Mesenteric fat pad (tissue), 1 donor: ENCODE results near the gene PRAMEF11. TPM values are rescaled to one million over a fixed set of nuclear protein-coding genes. Genes with fewer than 3 reads are reported as not detected.
A peak's percentile ranks its signal among the peaks of the same experiment; 100 is the strongest.
"Not testable (repeated sequence)": the region's sequence is repeated elsewhere in the genome, so short reads cannot be mapped to it uniquely, and the experiment has no call there.

Source experiments
- DNase-seq: peaks from one replicate; pipeline ENCODE4 v3.0.0-alpha.2; 2020; ENCODE audit warnings: low spot score
- long read RNA-seq: library from polyadenylated mRNA; unstranded; transcript quantifications from one replicate; pipeline ENCODE4 v2.0.0, GENCODE V29; 2020
- total RNA-seq: library from RNA; stranded (reverse); fragmentation: NEBNext Ultra II Directional; extraction: Animal tissue kit (Norgen Biotek cat#: 25700); gene quantifications from one replicate; pipeline ENCODE4 v1.2.1, GENCODE V29; 2021
- donor health status: DM: yes; HTN: yes; CAD: no.

Gene PRAMEF11
- not detected for total RNA-seq
- long read RNA-seq, result 0 reads

DNA sequence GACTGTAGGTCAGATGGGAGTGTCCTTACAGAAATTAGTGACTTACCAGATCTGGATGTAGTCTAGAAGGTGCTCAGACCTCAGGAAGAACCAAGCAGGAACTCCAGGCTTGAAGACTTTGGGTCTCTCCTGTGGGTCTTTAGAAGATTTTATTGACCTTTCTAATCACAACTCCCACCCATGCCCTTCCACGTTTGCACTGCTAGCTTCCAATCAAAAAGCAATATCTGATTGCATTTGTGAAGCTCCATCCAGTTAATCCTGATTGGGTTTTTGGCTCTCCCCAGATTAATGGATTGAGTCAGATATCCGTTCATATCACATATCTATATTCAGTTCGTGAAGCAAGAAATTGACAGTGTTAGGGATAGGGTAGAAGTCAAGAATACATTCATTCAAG, at the start of gene PRAMEF11:
TSS of gene PRAMEF11 (minus strand) at position 101 of the 400 bp plus-strand sequence. CDS start 2,621 bp downstream, outside the sequence.
- not testable (repeated sequence) for DNase-seq

DNA sequence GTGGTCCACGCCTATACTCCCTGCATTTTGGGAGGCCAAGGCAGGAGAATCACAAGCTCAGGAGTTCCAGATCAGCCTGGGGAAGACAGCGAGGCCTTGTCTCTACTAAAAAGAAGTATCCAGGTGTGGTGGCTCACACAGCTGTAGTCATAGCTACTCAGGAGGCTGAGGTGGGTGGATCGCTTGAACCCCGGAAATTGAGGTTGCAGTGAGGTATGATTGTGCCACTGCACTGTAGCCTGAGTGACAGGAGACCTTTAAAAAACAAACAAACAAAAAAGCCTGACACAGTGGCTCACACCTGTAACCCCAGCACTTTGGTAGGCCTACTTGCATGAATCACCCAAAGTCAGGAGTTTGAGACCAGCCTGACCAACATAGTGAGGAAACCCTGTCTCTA, 47.2 kb upstream of the PRAMEF11 start:
- DNase-seq, result not testable (repeated sequence)

DNA sequence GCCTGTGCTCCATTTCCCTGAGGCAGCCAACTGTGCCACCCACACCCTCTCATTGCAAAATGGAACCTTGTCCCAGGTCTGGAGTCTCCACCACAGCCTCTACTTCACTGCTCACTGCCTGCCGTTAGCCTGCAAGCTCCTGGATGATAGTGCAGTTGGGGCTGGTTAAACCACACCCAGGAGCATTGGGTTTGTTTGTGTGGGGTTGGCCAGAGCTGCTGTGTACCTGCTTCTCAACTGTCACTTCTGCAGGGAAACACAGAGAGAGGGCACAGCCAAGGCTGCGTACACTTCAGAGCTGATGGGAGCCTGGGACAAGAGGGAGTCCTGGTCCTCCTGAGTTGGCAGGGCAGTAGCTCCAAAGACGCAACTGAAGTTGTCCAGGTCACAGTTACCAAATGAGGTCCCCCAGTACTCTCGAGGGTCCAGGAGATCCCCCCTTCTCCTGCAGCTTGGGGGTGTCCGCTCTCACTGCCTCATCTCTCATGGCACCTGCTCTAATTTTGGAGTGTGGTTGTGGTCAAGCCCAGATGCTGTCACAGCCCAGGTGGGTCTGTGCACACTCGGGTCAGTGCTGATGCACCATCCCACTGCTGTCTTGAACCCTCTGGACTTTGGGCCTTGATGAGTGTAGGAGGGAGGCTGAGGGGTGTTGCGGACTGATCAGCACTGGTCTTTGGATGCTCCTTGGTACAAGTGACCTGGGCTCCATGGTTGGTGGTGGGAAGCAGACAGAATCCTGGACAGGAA, 32.1 kb upstream of the PRAMEF11 start:
- not testable (repeated sequence) for DNase-seq

DNA sequence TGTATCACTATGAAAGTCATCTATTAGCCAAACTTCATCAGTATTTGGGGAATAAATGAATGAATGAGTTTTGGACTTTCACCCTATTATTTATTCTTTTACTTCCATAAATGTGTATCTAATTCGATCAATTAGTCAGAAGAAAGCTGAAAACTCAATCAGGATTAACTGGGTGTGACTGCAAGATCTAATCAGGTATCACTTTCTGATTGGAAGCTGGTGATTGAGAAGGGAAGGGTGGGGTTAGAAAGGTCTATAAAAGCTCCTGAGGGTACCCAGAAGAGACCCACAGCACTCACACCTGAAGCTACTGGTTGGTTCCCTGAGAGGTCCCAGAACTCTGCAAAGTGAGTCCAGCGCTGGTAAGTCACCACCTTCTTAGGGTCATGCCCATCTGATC, 25.6 kb upstream of the PRAMEF11 start, which contains the start of gene PRAMEF2:
TSS of gene PRAMEF2 (plus strand) at position 301 of the 400 bp plus-strand sequence. CDS start 1,924 bp downstream, outside the sequence.
- DNase-seq, result not testable (repeated sequence)

DNA sequence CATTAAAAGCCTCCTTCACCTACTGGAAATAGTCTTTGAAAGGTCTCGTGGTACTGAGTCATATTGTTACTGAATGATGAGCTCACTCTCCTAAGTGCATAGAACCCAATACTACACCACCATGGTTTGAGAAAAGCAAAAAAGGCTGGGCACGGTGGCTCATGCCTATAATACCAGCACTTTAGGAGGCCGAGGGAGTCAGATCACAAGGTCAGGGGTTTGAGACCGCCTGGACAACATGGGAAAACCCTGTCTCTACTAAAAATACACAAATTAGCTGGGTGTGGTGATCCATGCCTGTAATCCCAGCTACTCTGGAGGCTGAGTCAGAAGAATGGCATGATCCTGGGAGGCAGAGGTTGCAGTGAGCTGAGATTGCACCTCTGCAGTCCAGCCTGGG, 20.6 kb upstream of the PRAMEF11 start:
- no peak for DNase-seq

DNA sequence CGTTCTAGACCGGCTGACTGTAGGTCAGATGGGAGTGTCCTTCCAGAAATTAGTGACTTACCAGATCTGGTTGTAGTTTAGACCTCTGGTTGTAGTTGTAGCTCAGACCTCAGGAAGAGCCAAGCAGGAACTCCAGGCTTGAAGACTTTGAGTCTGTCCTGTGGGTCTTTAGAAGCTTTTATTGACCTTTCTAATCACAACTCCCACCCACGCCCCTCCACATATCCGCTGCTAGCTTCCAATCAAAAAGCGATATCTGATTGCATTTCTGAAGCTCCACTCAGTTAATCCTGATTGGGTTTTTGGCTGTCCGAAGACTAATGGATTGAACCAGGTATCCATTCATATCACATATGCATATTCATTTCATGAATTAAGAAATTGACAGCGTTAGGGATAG, 17.4 kb upstream of the PRAMEF11 start, which contains the start of gene HNRNPCL1:
TSS of gene HNRNPCL1 (minus strand) at position 101 of the 400 bp plus-strand sequence. CDS start 431 bp downstream, outside the sequence.
- not testable (repeated sequence) for DNase-seq

DNA sequence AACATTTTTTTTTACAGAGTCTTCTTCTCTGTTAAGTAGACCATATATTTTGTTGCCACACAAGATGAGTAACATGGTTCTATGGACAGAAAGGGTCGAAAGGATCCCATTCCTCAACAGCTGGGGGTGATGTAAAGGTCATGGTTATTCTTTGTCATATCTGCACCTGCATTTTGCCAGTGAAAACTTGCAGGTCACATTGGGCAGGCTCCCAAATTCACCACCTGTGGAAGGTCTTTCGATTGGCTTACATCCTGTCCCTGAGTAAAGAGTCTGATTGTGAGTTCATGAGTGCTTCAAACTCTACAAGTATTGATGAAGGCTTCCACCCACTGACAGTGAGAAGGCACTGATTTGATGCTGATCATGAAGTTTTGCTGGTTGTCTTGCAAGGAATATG, 2.0 kb upstream of the PRAMEF11 start:
- DNase-seq, result not testable (repeated sequence)

DNA sequence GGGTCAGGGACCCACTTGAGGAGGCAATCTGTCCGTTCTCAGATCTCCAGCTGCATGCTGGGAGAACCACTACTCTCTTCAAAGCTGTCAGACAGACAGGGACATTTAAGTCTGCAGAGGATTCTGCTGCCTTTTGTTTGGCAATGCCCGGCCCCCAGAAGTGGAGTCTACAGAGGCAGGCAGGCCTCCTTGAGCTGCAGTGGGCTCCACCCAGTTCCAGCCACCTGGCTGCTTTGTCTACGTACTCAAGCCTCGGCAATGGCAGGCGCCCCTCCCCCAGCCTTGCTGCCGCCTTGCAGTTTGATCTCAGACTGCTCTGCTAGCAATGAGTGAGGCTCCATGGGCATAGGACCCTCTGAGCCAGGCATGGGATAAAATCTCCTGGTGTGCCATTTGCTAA, 12.1 kb downstream of the PRAMEF11 start:
- not testable (repeated sequence) for DNase-seq

DNA sequence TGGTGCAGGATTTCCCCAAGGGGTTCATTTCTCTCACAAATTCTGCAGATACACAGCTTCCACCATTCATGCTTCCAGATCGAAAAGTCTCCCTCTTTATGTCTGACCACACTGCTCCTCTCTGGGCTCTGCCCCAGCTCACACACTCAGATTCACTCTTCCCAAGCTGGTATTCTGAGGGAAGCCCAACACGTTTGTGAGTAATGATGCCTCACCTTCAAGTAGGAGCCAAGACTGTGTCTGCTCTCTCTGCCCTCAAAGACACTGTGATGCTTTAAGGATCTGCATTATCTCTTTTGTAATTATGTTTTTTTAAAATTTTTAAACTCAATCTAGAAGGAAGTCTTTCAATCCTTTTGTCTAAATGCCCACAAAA, 19.8 kb downstream of the PRAMEF11 start:
- DNase-seq, result no peak

DNA sequence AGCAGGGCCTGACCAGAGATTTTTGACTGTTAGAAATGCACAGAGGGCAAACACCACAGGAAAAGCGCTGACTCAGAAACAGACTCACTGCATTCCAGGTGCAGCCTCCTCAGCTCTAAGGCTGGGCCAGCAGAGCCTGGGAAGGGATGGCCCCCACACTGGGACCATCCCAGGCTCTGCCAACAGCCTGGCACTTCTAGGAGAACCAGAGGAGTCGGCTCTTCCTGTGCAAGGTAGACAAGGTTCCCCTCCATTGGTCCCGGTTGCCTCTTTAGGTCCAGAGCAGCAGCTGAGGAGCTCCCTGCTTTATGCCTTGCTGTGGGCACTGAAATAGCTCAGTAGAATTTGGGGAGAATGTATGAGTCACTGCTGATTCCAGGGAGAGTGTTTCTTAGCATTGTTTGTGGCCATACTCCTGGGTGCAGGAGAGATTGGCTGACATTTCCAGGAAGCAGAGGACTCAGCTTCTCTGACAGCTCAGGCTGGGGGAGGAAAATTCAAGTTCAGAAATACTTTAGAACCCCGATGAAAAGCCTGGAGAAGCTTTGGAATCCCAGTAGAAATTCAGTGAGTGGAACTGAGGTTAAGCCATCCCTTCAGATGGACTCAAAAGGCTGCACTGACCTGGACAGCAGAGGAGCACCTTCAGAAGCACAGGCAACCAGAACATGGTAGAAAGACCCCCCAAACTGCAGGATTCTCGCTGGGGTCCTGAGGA, 20.4 kb downstream of the PRAMEF11 start:
- DNase-seq, result no peak

DNA sequence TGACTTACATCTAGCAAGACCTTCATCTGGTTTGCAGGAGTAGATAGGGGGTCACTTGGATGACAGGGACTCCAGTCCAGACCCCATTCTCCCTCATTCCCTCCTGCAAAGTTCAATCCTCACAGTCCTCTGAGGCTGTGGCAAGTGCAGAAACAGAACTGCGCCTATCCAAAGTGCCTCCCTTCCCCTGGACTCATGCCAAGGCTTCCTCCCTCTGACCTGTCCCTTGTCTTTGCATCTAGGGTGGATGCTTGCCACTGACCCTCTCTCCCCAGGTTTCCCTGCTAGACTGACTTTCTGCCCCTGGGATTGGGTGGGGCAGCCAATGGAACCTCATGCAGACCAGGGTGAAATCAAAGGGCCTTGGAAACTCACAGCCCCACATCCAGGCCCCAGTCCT, 21.3 kb downstream of the PRAMEF11 start:
- DNase-seq, result no peak

DNA sequence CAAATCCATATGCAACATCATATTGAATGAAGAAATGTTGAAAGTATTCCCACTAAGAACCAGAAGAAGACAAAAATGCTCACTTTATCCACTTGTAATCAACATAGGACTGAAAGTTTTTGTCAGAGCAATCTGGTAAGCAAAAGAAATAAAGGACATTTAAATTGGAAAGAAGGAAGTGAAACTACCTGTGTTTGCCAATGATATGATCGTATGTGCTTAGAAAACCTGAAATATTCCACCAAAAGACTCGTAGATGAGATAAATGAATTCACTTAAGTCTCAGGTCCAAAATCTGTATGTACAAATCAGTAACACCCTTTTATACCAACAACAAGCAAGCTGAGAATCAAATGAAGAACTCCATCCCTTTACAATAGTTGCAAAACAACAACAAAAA, 31.5 kb downstream of the PRAMEF11 start:
- no peak for DNase-seq

DNA sequence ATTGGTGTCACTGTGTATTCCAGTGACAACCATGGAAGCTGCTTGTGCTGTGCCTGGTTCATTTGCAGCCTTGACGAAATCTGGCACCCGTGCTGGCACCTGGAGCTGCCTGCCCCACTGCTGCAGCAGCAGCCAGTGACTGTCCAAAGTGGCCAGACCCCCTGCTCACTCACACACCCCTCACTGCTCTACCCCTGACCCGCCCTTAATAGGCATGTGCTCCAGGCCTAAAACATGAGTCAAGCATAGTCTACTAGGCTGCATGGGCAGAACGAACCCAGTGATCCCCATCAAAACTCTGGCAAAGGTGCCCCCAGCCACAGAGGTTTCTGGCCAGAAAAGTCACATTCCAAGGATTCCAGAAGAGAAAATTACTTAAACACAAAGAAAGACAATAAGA, 32.3 kb downstream of the PRAMEF11 start:
- no peak for DNase-seq

DNA sequence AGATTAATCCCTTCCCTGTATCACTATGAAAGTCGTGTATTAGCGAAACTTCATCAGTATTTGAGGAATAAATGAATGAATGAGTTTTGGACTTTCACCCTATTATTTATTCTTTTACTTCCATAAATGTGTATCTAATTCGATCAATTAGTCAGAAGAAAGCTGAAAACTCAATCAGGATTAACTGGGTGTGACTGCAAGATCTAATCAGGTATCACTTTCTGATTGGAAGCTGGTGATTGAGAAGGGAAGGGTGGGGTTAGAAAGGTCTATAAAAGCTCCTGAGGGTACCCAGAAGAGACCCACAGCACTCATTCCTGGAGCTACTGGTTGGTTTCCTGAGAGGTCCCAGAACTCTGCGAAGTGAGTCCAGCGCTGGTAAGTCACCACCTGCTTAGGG, 40.1 kb downstream of the PRAMEF11 start, which contains the start of gene PRAMEF1:
TSS of gene PRAMEF1 (plus strand) at position 301 of the 400 bp plus-strand sequence. CDS start 1,831 bp downstream, outside the sequence.
- not testable (repeated sequence) for DNase-seq

DNA sequence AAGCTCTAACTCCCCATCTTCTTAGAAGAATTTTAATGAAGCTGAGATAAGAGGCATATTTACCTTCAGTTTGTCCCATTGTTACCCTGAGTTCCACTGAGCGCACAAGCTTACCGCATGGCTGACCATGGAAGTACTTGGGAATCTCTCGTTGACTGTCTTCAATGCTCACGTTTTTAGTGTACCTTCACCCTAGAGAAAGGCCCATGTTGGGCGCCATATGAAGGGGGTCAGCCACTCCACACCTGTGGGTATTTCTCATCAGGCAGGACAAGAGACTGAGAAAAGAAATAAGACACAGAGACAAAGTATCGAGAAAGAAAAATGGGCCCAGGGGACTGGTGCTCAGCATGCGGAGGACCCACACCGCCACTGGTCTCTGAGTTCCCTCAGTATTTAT, 46.5 kb downstream of the PRAMEF11 start:
- peak; percentile 30 for DNase-seq

DNA sequence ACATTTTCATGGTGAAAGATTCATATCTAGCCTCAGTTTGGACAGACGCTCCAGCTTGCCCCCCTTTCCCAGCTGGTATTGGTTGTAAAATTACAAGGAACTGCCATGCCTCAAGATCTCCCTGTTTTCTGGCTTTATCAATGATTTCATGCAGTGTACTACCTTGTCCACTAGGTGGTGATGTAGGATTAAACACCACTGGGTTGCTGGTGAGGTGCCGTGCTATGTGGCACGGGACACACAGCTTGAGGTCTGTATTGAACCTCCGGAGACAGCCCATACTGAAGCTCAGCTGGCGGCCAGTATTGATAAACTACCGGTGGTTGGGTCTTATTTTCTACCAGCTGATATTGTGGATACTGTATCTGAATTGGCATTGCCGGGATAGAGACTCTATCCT, 47.4 kb downstream of the PRAMEF11 start:
- DNase-seq, result peak; percentile 16

DNA sequence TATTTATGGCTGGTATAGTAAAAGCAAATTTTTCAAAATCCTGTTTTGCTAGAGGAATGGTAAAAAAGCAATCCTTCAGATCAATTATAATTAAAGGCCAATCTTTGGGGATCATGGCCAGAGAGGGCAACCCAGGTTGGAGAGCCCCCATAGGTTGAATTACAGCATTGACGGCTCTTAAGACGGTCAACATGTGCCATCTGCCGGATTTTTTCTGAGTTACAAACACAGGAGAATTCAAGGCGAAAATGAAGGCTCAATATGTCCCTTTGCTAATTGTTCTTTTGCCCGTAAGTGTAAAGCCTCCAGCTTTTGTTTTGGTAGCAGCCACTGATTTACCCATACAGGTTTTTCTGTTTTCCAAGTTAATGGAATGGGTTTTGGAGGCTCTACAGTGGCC, 49.7 kb downstream of the PRAMEF11 start:
- not testable (repeated sequence) for DNase-seq

DNA sequence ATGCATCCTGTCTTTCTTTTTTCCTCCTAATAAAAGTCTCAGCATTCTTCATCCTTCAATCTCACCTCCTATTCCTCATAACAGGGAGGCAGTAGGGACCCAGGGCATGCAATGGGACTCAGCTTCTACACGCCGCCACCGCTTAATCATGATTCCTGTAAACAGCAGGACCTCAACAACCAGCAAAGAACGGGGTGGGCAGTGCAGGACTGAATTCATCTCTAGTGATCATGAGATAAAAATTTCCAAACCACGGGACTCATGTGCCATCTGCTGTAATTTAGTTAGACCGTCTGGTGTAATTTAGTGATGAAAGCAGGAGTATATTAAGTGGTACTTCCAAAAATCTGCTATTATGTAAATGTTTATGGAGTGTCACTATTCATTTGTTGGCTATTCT, 52.3 kb downstream of the PRAMEF11 start:
- DNase-seq, result peak; percentile 3

DNA sequence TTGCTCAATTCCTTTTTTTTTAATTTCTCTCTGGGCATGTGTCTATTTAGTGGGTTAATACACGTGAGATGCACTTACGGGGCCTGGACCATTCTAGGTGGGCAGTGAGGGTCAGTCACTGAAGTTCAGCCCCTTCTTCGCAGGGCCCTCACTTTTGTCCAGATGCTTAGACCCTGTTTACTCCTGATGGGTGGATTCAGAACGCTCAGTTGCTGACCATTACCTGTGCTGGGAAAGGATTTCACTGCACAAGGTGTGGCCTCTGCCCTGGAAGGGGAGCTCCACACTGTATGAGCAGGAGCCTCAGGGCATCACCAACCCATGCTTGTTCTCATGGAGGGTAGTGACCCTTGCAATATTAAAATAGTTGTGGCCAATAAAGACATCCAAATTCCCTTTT, 53.1 kb downstream of the PRAMEF11 start:
- DNase-seq, result peak; percentile 6

DNA sequence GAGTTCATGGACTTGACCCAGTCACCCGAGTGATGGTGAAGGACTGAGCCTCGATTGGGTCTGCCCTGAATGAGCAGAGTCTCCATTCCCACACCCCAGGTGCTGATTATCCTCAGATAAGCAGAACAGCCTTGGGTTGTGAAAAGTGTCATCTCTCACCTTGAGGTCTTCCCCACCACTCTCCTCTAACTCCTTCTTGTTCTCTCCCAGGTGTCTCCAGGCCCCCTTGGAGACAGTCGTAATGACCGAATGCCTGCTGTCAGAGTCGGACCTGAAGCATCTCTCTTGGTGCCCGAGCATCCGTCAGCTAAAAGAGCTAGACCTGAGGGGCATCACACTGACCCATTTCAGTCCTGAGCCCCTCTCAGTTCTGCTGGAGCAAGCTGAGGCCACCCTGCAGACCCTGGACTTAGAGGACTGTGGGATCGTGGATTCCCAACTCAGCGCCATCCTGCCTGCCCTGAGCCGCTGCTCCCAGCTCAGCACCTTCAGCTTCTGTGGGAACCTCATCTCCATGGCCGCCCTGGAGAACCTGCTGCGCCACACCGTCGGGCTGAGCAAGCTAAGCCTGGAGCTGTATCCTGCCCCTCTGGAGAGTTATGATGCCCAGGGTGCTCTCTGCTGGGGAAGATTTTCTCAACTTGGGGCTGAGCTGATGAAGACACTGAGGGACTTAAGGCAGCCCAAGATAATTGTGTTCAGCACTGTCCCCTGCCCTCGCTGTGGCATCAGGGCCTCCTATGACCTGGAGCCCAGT, 54.2 kb downstream of the PRAMEF11 start:
- DNase-seq, result peak; percentile 37

DNA sequence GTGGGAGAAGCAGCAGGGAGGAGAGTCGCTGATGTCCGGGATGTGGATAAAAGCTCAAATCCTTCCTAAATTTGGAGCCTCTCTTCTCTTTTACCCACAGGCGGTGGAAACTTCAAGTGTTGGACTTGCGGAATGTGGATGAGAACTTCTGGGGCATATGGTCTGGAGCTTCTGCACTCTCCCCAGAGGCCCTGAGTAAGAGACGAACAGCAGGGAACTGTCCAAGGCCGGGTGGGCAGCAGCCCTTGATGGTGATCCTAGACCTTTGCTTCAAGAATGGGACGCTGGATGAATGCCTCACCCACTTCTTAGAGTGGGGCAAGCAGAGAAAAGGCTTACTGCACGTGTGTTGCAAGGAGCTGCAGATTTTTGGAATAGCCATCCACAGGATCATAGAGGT, 55.8 kb downstream of the PRAMEF11 start:
- no peak for DNase-seq
